OCI-LY7 (cell line): ENCODE measurements around the gene CIAPIN1. TPM values are rescaled to one million over a fixed set of nuclear protein-coding genes. Genes with fewer than 3 reads are reported as not detected.

Source experiments
- BruUV-seq: library from RNA; stranded (reverse); fragments of 400-500 nt; replicated peaks from 2 replicates; lab custom pipeline; 2021; lab: Mats Ljungman, UMichigan
- CTCF ChIA-PET: fragments of 300-600 bp; sonication (Branson Sonifier 250); formaldehyde crosslinking; loops from one replicate; lab custom pipeline; 2022; ENCODE audit warnings: antibody characterized with exemption; ENCODE audit not compliant: unreplicated experiment; lab: Charles Lee
- POLR2A ChIA-PET: fragments of 300-600 bp; sonication (Branson Sonifier 250); formaldehyde crosslinking; loops from one replicate; lab custom pipeline; 2022; ENCODE audit warnings: antibody characterized with exemption; lab: Charles Lee
- DNase-seq: peaks from one replicate; pipeline ENCODE4 v3.0.0-alpha.2; 2015; ENCODE audit warnings: low spot score
- H2AFZ ChIP-seq: fragments of 200-600 bp; sonication (generic), shearing (Covaris generic); 2 replicates; pipeline ENCODE4 v1.6.1; 2014; ENCODE audit warnings: mild to moderate bottlenecking, antibody characterized with exemption, low read length, moderate library complexity
- H3K27ac ChIP-seq: fragments of 200-600 bp; sonication (generic); 2 replicates; pipeline ENCODE4 v1.5.1; 2014; ENCODE audit warnings: mixed run types, low read depth, mild to moderate bottlenecking, moderate library complexity, low read length, inconsistent platforms; ENCODE audit not compliant: poor library complexity, severe bottlenecking
- H3K36me3 ChIP-seq: fragments of 200-600 bp; sonication (generic); 2 replicates; pipeline ENCODE4 v1.6.1; 2014; ENCODE audit warnings: mild to moderate bottlenecking, antibody characterized with exemption, low read length, moderate library complexity, mixed read lengths; ENCODE audit not compliant: insufficient read depth
- H3K4me1 ChIP-seq: fragments of 200-600 bp; sonication (generic); 2 replicates; pipeline ENCODE4 v1.5.1; 2014; ENCODE audit warnings: mild to moderate bottlenecking, low read length; ENCODE audit not compliant: insufficient read depth, poor library complexity, severe bottlenecking
- H3K4me2 ChIP-seq: fragments of 200-600 bp; sonication (generic); 2 replicates; pipeline ENCODE4 v1.6.1; 2014; ENCODE audit warnings: mild to moderate bottlenecking, low read length
- H3K4me3 ChIP-seq: fragments of 200-600 bp; sonication (generic); 2 replicates; pipeline ENCODE4 v1.5.1; 2014; ENCODE audit warnings: mild to moderate bottlenecking, low read depth, low read length; ENCODE audit not compliant: poor library complexity, severe bottlenecking
- H3K79me2 ChIP-seq: fragments of 200-600 bp; sonication (generic); 2 replicates; pipeline ENCODE4 v1.6.1; 2016; ENCODE audit warnings: low read depth, mild to moderate bottlenecking, low read length, moderate library complexity, mixed read lengths; ENCODE audit not compliant: insufficient read depth
- H3K9me2 ChIP-seq: fragments of 200-600 bp; sonication (generic); 2 replicates; pipeline ENCODE4 v1.6.1; 2016; ENCODE audit warnings: mild to moderate bottlenecking, low read length, mixed read lengths; ENCODE audit not compliant: insufficient read depth
- H3K9me3 ChIP-seq: fragments of 200-600 bp; sonication (generic); 2 replicates; pipeline ENCODE4 v1.6.1; 2014; ENCODE audit warnings: mild to moderate bottlenecking, mixed run types, low read length, mixed read lengths
- H4K20me1 ChIP-seq: fragments of 200-600 bp; sonication (generic); 2 replicates; pipeline ENCODE4 v1.6.1; 2014; ENCODE audit warnings: mild to moderate bottlenecking, antibody characterized with exemption, low read length, moderate library complexity, mixed read lengths; ENCODE audit not compliant: insufficient read depth
- EZH2phosphoT487 ChIP-seq: fragments of 200-600 bp; sonication (generic); IDR thresholded peaks from 2 replicates; pipeline ENCODE4 v1.6.1; 2018; ENCODE audit warnings: low read depth, borderline replicate concordance, mild to moderate bottlenecking, mixed run types, antibody characterized with exemption, low read length, moderate library complexity, mixed read lengths
- intact Hi-C: fragments of 100-400 bp; cut with micrococcal nuclease; formaldehyde crosslinking; loops from one replicate; pipeline ENCODE4 v1.10.0; 2022; ENCODE audit not compliant: unreplicated experiment
- total RNA-seq, 2 experiments: library from RNA; depleted of rRNA in 1 of 2; stranded (reverse); fragments of >200 nt in 1 of 2; shearing (Covaris generic) in 1 of 2; gene quantifications; 2 replicates each; pipeline ENCODE4 v1.2.3, GENCODE V29; 2014 to 2022
- TF ChIP-seq, protein P1 (sequence below): fragments of 200-600 bp; sonication (generic); conservative IDR thresholded peaks from 2 replicates; pipeline ENCODE4 v1.5.1; 2014; ENCODE audit warnings: mild to moderate bottlenecking, antibody characterized with exemption, low read length, moderate library complexity, mixed read lengths

The CIAPIN1 gene
- total RNA-seq, 2 experiments from 2014 or later, result 47.7 to 58.9 TPM

GRCh38 chr16:57427824-57428223 is 19.4 kb downstream of the CIAPIN1 start:
- Histone ChIP-seq H3K79me2 (no peaks in the 10 kb centered on the region), H3K9me2 (no peaks in the 10 kb centered on the region), H3K36me3 (peaks cover 55% of the 10 kb centered on the region), H3K4me1 (no peaks in the 10 kb centered on the region), H2AFZ (no peak overlapping the region), H3K4me2 (no peak overlapping the region), H3K27ac (no peak overlapping the region), H3K4me3 (no peak overlapping the region), H3K9me3 (no peaks in the 10 kb centered on the region), H4K20me1 (no peaks in the 10 kb centered on the region)
- no peak for DNase-seq
- intact Hi-C loops, result no loop called here
- no TSS peak for BruUV-seq
- TF ChIP-seq, protein P1, sequence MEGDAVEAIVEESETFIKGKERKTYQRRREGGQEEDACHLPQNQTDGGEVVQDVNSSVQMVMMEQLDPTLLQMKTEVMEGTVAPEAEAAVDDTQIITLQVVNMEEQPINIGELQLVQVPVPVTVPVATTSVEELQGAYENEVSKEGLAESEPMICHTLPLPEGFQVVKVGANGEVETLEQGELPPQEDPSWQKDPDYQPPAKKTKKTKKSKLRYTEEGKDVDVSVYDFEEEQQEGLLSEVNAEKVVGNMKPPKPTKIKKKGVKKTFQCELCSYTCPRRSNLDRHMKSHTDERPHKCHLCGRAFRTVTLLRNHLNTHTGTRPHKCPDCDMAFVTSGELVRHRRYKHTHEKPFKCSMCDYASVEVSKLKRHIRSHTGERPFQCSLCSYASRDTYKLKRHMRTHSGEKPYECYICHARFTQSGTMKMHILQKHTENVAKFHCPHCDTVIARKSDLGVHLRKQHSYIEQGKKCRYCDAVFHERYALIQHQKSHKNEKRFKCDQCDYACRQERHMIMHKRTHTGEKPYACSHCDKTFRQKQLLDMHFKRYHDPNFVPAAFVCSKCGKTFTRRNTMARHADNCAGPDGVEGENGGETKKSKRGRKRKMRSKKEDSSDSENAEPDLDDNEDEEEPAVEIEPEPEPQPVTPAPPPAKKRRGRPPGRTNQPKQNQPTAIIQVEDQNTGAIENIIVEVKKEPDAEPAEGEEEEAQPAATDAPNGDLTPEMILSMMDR, result no peak
- no peak for TF ChIP-seq EZH2phosphoT487
- CTCF ChIA-PET, result no interaction called here
- POLR2A ChIA-PET, result no interaction called here

GRCh38 chr16:57427307-57427706 is 19.9 kb downstream of the CIAPIN1 start:
- Histone ChIP-seq H3K9me3 (no peaks in the 10 kb centered on the region), H3K79me2 (no peaks in the 10 kb centered on the region), H2AFZ (no peak overlapping the region), H4K20me1 (no peaks in the 10 kb centered on the region), H3K4me2 (no peak overlapping the region), H3K4me3 (no peak overlapping the region), H3K36me3 (peaks cover 50% of the 10 kb centered on the region), H3K27ac (no peak overlapping the region), H3K9me2 (no peaks in the 10 kb centered on the region), H3K4me1 (no peaks in the 10 kb centered on the region)
- no peak for TF ChIP-seq EZH2phosphoT487
- TF ChIP-seq, protein P1, result no peak
- ChIA-PET CTCF (no interaction called here), POLR2A (no interaction called here)
- intact Hi-C loops, result no loop called here
- BruUV-seq, result no TSS peak
- DNase-seq, result no peak

DNA sequence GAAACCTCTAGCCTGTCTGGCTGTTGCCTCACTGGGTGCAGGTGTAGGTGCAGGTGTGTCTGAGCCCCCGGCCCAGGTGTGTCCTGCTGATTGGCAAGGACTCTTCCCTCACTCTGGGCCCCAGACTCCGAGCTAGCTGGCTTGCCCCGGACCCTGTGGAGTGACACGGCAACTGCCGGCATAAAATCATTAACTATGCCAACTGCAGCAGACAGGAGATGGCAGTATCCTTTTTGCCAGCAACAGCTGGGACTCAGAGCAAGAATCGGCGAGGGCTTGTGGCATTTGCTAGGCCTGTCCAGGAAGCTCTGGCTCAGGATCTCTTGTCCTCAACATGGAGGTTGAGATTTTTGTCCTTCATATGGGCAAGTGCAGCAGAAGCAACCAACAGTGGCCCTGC is 20.8 kb downstream of the CIAPIN1 start:
- intact Hi-C loops, result no loop called here

More for the DNA sequence above, 20.8 kb downstream of the CIAPIN1 start:
- no peak overlapping the region for H2AFZ ChIP-seq
- H4K20me1 ChIP-seq, result no peaks in the 10 kb centered on the region
- H3K27ac ChIP-seq, result no peak overlapping the region
- no peak overlapping the region for H3K4me2 ChIP-seq
- no peak overlapping the region for H3K4me3 ChIP-seq
- H3K36me3 ChIP-seq, result peaks cover 41% of the 10 kb centered on the region
- H3K9me3 ChIP-seq, result no peaks in the 10 kb centered on the region
- no peak for DNase-seq
- no peak for TF ChIP-seq EZH2phosphoT487
- TF ChIP-seq, protein P1, result no peak
- no peaks in the 10 kb centered on the region for H3K9me2 ChIP-seq
- BruUV-seq, result no TSS peak
- H3K4me1 ChIP-seq, result no peaks in the 10 kb centered on the region
- ChIA-PET POLR2A (no interaction called here), CTCF (no interaction called here)
- H3K79me2 ChIP-seq, result no peaks in the 10 kb centered on the region
